GM21723 (cell line): ENCODE results near the gene CACUL1.

Experiments
- ATAC-seq: cut with Tn5 transposase; IDR thresholded peaks from one replicate; pipeline ENCODE4 v1.9.1; 2021; ENCODE audit warnings: mild to moderate bottlenecking, moderate library complexity; ENCODE audit not compliant: unreplicated experiment

Gene CACUL1

DNA sequence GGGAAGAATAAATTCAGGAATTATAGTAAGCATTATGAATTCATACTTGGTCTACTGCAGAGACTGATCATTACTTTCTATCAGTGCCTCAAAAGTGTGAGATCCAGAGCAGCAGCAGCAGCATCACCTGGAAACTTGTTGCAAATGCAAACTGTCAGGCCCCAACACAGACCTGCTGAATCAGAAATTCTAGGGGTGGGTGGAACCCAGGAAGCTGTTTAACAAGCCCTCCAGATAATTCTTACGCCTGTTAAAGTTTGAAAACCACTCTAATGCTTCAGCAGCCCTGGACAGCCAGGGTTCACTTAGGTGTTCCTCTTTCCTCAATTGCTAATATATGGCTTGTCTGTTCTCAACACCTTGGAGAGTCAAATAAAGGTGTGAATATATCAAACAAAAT lies 19.5 kb downstream of the CACUL1 start:
- ATAC-seq: no peak

GRCh38 chr10:118734475-118734874 lies 20.3 kb downstream of the CACUL1 start:
- ATAC-seq: no peak

DNA sequence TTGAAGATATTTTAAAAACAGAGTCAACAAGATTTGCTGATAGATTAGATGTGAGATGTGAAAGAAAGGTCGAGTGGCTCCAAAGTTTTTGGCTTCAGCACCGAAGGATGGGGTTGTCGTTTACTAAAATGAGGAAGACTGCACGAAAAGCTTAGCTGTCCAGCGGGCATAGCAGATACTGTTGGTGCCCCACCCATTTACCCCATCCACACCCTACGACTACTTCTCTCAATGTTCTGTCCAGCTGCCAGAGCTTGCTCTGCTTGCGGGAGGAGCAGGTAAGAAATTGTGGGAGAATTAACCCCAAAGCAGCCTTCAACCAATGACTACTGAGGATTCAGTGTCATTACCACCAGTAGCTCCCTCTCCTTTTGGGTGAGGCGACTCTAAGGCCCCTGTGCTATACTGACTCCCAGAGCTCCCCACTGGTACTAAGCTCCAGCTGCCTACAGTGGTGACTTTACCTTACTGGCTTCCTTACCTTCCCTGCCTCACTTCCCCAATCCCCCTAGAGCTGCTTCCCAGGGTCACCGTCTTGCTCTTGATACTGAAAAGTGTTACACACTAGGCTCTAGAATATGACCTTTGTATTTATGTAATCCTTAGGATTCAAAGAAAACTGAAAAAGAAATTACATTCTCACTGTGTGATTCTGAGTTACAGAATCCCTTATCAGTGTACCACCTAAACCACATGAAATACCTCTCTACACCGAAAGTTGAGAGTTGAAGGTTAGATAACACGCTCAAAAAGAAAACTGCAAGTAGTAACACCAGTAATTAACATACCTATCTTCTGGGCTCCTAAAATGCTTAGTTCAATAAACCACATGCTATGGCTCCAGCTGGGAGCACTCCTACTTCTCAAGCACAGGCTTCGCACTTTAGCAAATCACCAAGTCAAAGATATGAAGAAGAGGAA lies 22.3 kb downstream of the CACUL1 start:
- ATAC-seq: peak; percentile 50

GRCh38 chr10:118730756-118731456 lies 23.9 kb downstream of the CACUL1 start:
- no peak for ATAC-seq

GRCh38 chr10:118729641-118730258 lies 25.0 kb downstream of the CACUL1 start:
- peak; percentile 91 for ATAC-seq

DNA sequence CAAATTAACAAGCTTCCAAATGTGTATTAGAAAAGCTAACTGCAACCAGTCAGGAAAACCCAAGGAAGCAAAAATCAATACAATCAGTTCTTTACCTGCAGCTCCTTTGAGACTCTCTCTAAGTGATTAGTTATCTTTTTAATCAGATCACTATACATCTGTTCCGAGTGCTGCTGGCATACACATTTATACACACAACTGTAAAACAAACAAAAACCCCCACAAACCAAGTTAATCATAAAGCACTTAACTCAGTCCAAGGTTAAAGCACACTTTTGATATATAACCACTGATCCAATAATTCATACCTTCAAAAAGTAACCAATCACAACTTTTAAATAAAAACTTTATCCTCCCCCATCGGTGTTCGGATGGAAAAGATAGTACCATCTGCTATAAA lies 25.6 kb downstream of the CACUL1 start:
- peak; percentile 1 for ATAC-seq

DNA sequence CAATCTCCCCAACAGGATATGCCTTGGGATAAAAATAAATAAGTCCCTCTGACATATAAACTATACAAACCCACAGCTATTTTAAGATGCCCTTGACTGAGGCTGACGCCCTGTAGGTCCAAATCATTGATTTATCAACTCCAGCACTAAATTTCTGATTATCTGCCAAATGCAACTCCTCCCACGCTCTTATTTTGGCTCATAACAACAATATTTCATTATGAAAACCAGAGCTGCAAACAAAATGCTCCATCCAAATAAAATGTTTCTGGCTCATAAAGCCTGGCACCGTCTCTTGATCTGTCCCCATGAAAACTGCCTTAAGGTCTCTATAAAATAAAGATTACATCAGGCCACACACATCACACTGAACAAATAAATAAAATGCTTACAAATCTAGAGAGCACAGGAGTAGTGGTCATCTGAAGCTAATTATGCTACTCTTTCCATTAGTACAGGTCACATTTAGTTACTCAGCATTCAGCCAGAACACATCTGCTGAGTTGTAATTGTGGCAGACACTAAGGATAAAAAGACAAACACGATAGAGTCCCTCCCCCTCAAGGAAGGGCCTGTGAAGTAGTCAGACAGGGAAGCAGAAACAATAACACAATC lies 28.8 kb downstream of the CACUL1 start:
- no peak for ATAC-seq

GRCh38 chr10:118723466-118723865 lies 31.3 kb downstream of the CACUL1 start:
- no peak for ATAC-seq

GRCh38 chr10:118721539-118721876 lies 33.3 kb downstream of the CACUL1 start:
- no peak for ATAC-seq

DNA sequence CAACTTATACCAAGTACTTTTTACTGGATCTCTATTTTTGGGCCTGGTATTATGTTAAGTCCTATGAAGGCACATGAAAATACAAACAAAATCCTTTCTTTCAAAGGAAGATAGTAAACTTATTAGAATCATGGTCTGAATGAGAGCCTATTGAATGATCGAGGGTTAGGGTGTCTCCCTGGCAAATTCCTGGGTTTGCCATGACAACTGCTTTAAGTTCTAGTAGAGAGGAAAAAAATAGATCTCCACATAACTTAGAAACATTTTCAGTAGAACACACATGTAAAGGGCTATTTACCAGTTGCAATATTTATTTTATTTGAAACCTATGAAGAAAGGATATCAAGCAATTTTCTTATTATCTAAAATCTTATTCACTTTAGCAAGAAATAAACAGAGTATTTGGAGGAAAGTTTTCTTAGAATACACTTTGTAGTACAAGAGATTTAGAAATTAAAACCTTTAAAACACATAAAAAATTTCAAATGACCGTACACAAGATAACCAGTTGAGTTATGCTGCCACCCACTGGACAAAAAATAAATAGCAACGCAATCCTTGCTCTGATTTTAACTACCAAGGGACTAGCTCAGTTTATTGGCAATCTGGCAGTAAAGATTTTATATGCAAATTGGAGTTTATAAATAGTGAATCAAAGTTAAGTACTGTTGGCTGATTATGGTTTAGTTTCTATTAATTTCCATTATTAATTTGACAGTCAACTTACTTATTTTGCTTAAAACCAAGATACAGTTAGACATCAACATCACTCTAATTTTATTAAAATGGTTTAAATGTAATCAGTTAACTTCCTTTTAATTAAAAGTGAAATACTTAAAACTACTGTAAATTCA lies 33.9 kb downstream of the CACUL1 start:
- peak; percentile 62 for ATAC-seq

DNA sequence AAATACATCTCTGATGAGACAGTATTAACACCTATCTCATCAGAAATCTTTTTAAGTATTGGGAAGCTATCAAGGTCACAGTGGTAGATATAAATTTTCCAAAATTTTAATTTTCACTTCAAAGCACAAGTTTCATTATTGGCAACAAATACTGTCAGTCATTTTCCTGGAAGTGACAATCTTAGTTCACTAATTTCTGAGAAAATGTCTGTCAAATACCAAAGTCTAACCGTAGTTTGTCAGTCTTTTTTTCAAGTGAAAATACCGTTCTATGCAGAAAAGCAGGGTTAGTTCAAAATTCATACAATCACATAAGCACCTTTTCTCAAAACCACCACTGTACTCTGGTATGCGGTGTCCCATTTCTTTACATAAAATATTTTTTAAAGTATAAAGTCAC lies 40.4 kb downstream of the CACUL1 start:
- no peak for ATAC-seq

GRCh38 chr10:118712930-118713634 lies 41.7 kb downstream of the CACUL1 start:
- ATAC-seq: no peak

GRCh38 chr10:118712080-118712479 lies 42.7 kb downstream of the CACUL1 start:
- ATAC-seq: no peak

GRCh38 chr10:118710487-118710886 lies 44.3 kb downstream of the CACUL1 start:
- ATAC-seq: no peak

- ATAC-seq: no peak
Measured at GRCh38 chr10:118708571-118708970, 46.2 kb downstream of the CACUL1 start.

- no peak for ATAC-seq
Measured at GRCh38 chr10:118704711-118705110, 50.1 kb downstream of the CACUL1 start.

DNA sequence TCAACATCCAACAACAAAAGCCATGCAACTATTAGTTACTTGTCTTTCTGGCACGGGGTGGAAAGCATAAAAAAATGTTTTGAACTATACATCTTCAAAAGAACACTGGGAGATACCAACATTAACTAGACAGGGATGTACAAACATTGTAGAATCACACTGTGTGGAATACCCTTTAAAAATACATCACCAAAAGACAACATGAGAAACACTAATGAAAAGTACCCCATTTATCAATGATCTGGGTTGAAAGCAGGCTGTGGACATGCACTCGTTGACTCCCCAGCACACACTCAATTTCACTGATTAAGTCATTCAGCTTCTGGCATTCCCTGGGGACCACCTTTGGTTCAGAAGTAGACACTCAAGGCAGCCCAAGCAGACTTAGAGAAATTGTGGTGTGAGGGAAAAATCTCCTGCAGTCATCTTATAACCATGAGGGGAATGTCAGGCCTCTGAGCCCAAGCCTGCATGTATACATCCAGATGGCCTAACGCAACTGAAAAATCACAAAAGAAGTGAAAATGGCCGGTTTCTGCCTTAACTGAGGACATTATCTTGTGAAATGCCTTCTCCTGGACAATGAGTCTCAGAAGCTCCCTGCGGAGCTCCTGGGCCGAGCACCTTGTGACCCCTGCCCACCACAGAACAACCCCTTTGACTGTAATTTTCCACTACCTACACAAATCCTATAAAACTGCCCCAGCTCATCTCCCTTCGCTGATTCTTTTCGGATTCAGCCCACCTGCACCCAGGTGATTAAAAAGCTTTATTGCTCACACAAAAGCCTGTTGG lies 53.0 kb downstream of the CACUL1 start:
- no peak for ATAC-seq

DNA sequence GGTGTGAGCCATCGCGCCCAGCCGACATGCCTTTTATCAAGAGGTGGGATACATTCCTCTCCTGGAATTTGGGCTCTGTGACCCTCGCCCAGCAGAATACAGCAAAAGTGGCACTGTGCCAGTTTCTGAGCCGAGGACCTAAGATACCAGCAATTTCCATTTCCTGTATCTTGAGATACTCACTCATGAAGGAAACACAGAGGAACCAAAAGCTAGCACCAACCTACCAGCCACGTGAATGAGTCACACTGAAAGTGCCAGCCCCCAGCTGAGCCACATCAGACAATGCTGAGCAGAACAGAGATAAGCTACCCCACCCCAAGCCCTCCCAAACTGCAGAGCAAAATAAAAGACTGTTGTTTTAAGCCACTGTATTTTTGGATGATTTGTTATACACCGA lies 56.3 kb downstream of the CACUL1 start:
- ATAC-seq: peak; percentile 92

- ATAC-seq: no peak
Measured at GRCh38 chr10:118694848-118695247, 59.9 kb downstream of the CACUL1 start.
